NCI-H82 (cell line): ENCODE measurements around the gene SFT2D2.

Experiments used
- DNase-seq: peaks from one replicate; lab custom pipeline; 2025; lab: John Stamatoyannopoulos, UW

Gene SFT2D2

DNA sequence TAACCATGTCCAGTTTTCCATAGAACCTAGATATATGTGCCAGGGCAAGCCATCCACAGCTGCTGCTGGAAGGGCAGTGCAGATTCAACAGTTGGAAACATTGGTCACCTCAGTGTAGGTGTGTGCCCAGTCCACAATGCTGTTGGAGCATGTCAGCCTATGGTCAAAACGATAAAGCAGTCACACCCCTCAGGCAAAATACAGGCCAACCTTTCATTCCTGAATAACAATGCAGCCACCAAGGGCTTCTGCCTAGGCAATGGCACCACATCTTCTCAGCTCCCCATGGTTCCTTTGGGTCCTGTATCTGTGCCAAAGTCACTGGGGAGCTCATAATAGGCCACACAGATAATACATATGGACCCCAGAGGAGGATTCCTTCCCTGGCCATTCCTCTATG lies 39.8 kb downstream of the SFT2D2 start:
- no peak for DNase-seq

DNA sequence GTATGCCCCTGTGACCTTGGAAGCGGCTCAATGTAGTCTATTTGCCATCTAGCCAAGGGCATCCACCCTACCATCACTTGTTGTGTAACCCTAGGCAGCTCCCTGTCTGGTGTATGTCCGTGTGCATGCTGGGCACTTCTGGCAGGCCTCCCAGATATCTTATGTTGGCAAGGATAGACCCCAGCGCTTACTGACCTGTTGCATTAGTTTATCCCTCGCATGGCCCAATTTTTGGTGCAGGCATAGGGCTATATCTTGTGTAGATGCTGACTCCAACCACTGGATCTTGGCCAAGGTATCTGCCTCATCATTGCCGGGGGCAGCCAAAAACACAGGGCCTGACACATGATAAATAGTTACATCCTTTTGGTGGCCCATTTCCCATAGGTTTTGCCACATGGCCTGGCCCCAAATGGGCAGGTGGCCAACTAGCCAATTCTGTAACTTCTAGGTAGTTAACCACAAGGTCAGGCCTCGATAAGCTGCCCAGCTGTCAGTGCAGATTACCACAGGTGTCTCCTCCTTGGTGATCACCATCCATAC lies 40.9 kb downstream of the SFT2D2 start:
- no peak for DNase-seq

DNA sequence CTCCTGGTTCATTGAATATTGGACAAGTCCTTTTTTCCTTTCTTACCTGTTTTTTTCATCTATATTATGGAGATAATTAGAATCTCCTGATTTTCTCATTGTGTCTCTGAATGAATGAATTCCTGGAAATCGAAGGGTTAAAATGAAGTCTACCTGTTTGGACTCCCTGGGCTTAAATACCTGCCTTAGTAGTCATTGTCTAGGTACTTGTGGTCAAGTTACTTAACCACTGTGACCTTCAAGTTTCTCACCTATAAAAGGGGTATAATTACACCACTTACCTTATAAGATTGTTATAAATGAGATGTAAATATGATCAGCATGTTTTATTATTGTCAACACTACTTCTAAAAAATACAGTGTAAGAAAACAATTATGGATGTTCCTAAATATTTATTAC lies 45.8 kb downstream of the SFT2D2 start:
- DNase-seq = no peak

DNA sequence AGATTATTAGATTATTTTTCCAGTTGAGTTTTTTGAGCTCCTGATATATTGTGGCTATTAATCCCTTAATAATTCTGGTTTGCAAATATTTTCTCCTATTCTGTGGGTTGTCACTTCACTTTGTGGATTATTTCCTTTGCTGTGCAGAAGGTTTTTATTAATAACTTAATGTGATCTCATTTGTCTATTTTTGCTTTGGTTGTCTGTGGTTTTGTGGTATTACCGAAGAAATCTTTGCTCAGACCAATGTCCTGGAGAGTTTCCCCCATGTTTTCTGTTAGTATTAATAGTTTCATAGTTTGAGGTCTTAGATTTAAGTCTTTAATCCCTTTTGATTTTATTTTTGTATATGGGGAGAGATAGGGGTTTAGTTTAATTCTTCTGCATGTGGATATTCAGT lies 47.8 kb downstream of the SFT2D2 start:
- DNase-seq = no peak

DNA sequence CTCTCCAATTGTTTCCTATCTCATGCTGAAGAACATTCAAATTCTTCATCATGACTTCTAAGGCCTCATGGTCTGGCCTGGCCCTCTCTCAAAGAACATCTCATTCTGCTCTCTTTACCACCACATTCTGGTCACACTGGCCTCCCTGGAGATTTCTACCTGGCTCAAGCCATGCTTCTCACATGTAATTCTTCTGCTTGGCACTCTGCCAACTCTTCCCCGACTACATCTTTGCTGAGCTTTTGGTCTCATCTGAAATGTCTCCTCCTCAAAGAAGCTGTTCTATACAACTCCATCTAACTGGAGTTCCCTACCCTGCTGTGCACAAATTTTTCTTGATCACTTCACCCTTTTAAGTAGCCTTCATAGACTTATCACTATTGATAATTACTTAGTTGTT lies 53.4 kb downstream of the SFT2D2 start:
- DNase-seq = peak; percentile 80

DNA sequence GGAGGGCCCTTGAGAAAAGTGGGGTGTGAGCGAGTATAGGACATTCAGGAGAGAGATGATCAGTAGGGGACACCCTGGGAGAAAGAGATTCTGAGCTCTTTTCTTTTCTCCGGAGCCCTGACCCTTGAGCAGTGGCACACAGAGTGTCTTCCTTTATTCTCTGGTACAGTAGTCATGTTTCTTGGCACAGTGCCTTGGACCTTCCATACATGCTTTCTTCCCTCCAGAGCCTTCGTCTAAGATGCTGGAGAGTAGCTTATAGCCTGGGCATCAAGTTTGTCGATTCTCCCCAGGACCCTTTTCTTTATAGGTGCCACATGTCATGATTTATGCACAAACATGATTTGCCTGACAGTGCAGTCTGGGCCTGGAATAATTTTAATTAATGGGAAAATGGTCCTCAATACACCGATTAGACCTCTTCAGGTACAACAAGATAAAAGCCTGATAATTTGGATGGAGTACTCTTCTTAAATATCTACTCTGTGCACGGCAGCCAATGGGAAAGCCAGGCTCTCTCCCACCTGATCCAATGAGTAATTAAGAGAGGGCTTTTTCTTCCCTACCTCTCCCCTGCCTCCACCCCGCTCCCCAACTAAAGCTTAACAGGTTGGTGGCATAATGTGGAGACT lies 54.6 kb downstream of the SFT2D2 start, which contains the start of gene TBX19:
Gene TBX19 (plus strand): TSS at position 582 of the 632 bp plus-strand sequence. CDS start 214 bp downstream, outside the sequence.
- no peak for DNase-seq

DNA sequence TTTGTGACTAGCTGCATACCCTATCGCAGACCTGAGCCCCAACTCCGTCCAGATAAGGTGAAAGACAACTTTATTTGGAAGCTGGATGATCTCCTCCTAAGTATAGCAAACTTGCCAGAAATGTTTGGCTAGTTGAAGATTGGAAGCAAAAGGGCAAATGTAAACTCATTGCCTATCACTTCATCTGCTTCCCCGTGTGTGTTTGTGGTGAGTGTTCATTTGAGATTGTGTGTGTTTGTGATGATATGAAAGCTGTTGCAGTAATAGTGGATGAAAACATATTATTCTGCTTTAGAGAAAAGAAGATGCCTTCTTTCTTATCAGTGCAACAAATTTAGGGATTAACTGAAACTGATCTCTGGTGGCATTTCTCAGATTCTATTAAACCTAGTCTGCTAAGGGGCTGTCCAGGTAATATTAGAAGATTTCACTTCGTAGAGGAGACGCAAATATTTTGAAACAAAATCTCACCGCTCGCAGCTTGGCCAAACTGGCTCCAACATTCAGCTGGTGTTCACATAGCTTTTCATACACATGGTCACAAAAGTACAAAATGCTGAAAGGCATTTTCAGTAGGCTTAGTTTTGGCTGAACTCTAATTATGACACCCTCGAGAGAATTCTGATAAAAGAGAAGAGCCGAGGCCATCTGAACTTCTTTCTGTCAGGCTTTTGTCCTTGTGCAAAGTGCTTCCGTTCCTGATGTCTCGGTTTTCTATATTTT lies 56.0 kb downstream of the SFT2D2 start:
- no peak for DNase-seq

DNA sequence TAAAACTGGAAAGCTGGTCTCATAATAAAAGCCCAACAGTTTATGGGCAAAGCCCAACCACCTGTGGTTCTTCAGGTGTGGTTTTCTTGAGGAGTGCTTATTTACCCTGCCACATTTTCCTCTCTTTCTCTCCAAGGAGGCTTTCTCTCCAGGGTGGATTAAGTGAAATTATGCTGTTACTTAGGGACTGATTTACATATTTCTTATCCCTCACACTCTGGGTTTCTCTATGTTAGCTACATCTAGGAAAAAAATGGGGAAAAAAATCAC lies 59.7 kb downstream of the SFT2D2 start:
- DNase-seq = peak; percentile 19

DNA sequence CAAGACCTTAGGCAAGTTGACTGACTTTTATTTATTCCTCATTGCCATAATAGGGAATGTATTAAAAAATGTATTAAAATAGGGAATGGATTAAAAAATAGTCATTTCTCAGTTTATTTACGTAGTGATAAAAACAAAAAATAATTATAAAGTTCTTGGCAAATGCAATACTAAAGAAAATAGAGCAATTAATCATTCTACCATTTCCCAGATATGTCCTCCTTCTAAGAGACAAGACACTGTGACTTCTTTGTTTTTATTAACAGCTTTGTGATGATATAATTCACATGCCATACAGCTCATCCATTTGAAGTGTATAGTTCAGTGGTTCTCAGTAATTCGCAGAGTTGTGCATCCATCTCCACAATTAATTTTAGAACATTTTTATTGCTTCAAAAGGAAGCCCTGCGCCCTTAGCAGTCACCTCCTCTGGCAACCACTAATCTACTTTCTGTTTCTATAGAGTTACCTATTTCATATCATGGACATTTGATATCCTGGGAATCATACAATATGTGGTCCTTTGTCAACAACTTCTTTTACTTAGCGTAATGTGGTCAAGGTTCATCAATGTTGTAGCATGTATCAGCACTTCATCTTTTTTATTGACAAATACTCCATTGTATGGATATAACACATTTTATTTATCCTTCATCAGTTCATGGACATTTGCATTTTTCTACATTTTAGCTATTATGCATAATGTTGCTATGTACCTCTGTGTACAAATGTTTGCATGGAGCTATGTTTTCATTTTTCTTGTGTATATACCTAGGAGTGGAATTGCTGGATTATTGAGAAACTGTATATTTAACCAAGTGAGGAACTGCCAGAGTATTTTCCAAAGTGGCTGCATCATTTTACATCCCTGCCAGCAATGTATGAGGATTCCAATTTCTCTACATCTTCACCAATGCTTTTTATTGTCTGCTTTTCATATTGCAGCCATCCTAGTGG lies 60.4 kb downstream of the SFT2D2 start:
- DNase-seq = no peak

DNA sequence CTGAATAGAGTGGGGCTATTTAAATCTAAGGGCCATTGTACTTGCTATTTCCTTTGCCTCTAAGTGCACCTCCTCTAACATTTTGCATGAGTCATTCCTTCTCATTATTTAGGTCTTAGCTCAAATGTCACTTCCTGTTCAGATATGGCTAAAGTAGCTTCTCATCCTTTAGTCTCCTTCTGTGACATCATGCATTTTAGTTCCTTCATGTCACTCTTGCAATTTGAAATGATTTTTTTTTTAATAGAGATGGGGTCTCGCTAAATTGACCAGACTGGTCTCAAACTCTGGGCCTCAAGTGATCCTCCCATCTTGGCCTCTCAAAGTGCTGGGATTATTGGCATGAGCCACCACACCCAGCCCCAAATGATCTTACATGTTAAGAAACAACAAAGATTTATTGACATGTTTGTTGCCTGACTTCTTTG lies 61.4 kb downstream of the SFT2D2 start:
- DNase-seq = no peak

DNA sequence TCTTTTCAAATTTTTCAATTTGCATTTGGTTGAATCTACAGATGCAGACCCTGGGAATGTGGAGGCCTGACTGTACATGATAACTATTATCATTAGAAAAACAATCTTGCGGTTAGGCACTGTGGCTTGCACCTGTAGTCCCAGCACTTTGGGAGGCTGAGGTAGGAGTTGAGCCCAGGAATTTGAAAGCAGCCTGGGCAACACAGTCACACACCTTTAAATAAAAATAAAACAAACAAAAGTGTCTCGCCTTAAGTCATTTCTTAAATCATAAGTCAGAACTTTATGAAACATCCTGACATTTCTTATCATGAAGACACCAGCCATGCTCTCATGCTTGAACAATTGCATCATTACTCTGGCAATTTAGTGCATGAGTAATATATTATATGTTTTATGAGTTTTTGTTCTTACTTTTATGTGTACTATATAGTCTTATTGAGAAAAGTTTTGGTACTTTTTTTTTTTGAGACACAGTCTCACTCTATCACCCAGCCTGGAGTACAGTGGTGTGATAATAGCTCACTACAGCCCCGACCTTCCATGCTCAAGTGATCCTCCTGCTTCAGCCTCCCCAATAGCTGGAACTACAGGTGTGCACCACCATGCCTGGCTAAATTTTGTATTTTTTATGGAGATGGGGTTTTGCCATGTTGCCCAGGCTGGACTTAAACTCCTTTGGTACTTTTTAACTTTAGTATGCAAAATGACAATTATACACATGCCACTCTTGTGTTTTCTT lies 62.7 kb downstream of the SFT2D2 start:
- no peak for DNase-seq

DNA sequence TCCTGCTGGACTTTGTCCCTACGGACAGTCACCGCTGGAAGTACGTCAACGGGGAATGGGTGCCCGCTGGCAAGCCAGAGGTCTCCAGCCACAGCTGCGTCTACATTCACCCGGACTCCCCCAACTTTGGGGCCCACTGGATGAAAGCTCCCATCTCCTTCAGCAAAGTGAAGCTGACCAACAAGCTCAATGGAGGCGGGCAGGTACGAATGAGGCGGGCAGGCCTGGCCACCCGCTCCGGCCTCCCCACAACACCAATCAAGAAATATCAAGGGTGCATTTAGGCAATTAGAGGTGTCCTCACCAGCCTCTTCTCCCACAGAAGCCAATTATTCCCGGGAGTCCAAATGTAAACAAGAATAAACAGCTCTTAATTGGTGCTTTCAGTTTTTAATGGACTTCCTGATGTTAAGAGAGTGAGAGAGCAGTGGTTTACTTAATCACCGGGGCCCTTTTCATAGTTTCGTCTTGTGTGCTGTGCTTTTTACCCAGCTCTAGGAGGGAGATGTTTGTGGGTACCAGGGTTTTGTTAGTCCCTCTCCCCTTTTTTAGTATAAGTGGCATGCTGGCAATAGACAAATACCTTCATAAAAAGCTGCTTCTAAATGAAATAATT lies 65.5 kb downstream of the SFT2D2 start:
- DNase-seq = no peak

DNA sequence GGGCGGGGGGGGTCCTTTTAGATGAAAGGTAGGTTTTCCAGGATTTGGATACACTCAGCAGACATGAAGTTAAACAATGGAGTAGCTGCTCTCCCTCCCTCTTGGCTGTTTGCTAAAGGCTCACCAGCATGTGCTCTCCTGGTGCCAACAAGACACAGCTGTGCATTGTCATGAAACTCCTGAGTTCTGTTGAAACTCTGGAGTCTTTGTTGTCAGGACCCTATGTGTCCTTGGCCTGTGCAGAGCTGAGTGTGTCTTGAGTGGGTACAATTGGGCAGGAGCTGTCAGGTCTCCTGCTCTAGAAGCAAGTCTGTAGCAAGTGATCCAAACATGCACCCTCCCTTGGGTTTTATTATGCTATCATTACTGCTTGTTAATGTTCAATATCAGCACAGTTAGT lies 67.6 kb downstream of the SFT2D2 start:
- no peak for DNase-seq

DNA sequence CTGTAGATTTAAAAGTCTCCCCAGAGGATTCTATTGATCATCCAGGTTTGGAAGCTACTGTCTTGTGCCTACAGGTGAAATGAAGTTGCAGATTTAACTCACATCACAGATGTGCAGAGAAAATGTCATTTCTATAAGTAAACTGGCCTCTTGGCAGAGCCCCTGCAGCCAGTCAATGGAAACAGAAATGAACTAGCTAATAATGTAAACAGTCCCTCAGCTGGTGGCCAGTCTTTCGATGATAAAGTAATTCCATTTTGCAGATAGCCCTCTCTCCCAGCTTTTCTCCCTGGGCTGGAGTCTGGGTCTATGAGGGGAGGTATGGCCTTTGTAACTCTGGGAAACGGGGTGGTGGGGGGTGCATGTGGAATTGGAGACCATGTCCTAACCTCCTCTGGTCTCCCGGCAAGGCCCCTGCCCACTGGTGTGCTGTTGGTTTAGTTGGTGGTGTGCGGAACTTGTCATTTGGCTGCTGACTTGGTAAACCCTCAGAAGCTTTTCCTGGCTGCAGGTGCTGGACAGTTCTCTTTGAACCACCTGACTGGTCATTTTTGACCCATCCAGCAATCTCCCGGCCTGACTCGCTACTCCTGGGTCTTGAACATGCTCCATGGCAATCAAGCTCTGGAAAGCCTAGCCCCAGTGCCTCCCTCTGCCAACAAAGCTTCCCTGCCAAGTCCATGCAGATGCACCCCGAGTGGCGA lies 69.8 kb downstream of the SFT2D2 start:
- DNase-seq = no peak

DNA sequence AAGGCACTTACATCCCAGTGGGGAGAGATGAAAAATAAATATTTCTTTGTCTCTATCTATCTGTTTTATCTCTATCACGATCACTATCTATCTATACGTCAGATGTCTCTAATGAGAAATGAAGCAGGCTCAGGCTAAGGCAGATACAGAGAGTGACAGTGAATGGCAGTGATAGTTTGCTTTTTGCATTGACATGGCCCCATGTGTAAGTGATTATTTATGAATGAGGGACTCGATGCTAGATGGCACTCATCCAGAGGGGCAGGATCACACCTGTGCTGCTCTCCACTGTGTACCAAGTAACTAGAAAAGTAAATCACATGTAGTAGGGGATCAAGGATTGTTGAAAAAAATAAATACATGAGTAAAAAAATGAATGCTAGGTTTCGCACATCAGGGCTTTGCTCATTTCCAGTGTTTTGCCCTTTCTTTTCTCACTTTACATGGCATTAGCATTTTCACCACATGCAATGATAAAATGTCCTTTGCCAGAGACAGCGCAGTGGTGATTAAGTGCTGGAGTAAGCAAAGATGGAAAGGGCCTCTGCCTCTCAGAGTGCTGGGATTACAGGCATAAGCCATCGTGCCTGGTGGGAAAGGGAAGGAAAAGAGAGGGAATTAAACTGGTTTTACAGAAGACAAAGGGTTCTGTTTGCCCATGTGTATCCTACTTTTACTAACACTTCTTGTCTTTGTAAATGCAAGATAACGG lies 71.4 kb downstream of the SFT2D2 start:
- peak; percentile 10 for DNase-seq

DNA sequence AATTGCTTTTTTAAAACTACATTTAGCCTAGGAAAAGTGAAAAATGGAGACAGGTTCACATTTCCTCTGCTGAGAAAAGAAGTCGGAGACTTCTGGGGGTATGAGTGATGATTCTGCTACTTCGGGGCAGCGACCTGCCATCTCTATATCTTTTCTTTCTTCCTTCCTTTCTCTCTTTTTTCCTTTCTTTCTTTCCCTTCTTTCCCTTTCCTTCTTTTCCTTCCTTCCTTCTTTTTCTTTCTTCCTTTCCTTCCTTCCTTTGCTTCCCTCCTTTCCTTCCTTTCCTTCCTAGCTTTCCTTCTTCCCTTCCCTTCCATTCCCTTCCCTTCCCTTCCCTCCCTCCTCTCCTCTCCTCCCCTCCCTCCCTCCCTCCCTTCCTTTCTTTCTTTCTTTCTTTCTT lies 72.6 kb downstream of the SFT2D2 start:
- DNase-seq = no peak

DNA sequence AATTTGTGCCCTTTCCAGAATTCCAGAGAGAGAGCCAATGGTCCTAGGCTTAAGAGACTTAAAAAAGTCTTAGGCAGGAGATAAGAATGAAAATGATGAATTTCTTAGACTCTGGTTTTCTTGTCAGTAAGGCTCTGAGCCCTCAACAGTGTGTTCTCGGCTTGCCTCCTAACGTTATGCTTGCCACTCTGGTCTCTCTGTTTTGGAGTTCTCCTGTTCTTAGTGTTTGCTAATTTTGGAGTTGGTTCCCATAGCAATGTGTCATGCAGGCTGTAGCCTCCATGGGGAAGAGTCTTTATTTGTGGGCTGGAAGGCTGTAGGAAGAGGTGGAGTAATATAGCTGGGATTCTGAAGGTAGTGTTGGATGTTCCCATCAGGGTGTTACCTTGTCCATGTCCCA lies 74.8 kb downstream of the SFT2D2 start:
- no peak for DNase-seq

DNA sequence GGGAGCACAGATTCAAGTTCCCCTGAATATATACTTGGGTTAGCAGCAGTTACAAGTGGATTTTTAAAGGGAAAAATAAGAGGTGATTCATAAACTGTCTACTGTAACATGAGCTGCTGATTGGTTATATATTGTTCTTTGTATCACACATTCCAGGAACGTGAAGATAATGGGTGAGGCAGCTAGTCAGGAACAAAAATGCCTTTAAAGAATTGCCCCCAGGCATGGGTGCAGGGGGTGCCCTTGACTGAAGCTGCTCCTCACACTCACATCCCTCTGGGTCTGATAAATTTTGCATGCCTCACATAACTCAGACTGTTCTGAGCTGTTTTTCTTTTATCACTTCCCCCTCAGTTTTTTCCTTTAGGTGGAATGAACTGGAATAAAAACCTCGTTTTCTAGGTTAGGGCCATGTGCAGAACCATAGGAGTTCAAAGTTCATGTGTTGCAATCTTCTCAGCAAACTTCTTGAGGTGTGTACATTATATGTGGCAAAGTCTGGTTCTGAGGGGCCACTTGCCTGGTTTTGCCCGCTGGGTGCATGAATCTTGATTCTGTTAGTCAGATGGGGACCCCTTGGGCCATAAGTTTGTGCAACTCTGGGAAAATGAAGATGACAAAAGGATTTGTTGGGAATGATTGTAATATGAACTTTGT lies 76.0 kb downstream of the SFT2D2 start:
- DNase-seq = no peak
